ENCODE results near the gene CIDEC.

- TF ChIP-seq CTCF (IDR thresholded peaks at IDR 0.05) (no peak), POLR2AphosphoS5 (IDR thresholded peaks at IDR 0.05) (no peak)
Measured at GRCh38 chr3:9914559-9915253, 34.7 kb upstream of the CIDEC start.
